ENCODE results near the gene HYKK. TPM values are rescaled to one million over a fixed set of nuclear protein-coding genes. Genes with fewer than 3 reads are reported as not detected.

HYKK gene
- total RNA-seq, 1 experiment from 2014 or later, result 19.8 TPM

DNA sequence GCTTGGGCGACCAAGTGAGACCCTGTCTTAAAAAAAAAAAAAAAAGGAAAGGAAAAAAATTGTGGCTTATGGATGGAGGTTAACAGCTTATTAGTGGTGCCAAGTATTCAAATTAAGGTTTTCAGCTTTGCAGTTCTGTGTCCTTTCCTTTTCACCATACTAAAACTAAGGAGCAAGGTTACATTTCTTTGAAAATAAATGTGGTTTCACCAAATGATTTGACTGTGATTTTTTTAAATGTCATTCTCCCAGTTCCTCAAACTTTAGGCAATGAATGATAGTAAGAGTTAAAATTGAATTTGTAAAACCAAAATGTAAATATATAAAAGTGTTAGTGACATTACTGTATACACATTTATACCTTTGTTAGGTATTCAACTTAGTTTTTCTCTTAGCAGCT, 67.6 kb downstream of the HYKK start:
- ChIA-PET CTCF (no interaction called here), POLR2A (no interaction called here)
- no peak for ATAC-seq
- Histone ChIP-seq H3K4me1 (ENCODE audit: control insufficient read depth, insufficient read depth, low read length) (0 out of 2 replicates have a peak, but pooled peaks cover 4% of the 10 kb centered on the region), H3K27ac (ENCODE audit: low read length) (no peak overlapping the region), H3K4me3 (ENCODE audit: low read depth in 2 of 2, low read length in 2 of 2) (no peak overlapping the region), H3K27me3 (ENCODE audit: control insufficient read depth, insufficient read depth, low read length) (no peaks in the 10 kb centered on the region), H3K36me3 (ENCODE audit: control insufficient read depth, insufficient read depth, low read length) (no peaks in the 10 kb centered on the region), H3K9me3 (ENCODE audit: control insufficient read depth, insufficient read depth, low read depth, low read length) (no peaks in the 10 kb centered on the region)
- intact Hi-C loops (cut with micrococcal nuclease; ENCODE audit: unreplicated experiment), result no loop called here
- BruUV-seq (replicated peaks), result no TSS peak
- in situ Hi-C loops (cut with HindIII; ENCODE audit: low pct_unique_long_range_greater_than_20kb, low sequenced_read_pairs), result no loop called here
- TF ChIP-seq, protein P1, sequence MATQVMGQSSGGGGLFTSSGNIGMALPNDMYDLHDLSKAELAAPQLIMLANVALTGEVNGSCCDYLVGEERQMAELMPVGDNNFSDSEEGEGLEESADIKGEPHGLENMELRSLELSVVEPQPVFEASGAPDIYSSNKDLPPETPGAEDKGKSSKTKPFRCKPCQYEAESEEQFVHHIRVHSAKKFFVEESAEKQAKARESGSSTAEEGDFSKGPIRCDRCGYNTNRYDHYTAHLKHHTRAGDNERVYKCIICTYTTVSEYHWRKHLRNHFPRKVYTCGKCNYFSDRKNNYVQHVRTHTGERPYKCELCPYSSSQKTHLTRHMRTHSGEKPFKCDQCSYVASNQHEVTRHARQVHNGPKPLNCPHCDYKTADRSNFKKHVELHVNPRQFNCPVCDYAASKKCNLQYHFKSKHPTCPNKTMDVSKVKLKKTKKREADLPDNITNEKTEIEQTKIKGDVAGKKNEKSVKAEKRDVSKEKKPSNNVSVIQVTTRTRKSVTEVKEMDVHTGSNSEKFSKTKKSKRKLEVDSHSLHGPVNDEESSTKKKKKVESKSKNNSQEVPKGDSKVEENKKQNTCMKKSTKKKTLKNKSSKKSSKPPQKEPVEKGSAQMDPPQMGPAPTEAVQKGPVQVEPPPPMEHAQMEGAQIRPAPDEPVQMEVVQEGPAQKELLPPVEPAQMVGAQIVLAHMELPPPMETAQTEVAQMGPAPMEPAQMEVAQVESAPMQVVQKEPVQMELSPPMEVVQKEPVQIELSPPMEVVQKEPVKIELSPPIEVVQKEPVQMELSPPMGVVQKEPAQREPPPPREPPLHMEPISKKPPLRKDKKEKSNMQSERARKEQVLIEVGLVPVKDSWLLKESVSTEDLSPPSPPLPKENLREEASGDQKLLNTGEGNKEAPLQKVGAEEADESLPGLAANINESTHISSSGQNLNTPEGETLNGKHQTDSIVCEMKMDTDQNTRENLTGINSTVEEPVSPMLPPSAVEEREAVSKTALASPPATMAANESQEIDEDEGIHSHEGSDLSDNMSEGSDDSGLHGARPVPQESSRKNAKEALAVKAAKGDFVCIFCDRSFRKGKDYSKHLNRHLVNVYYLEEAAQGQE (IDR thresholded peaks at IDR 0.05; ENCODE audit: insufficient read depth in 1 of 2, low read depth in 2 of 2, low read length in 1 of 2), result no peak
- no peak for TF ChIP-seq POLR2AphosphoS5 (IDR thresholded peaks at IDR 0.05; ENCODE audit: low read depth, low read length)
- TF ChIP-seq TCF7L2 (IDR thresholded peaks at IDR 0.05; ENCODE audit: low read depth, low read length), result no peak
- TF ChIP-seq SIN3A (IDR thresholded peaks at IDR 0.05; ENCODE audit: borderline replicate concordance, insufficient read depth, low read depth, low read length), result no peak
- TF ChIP-seq, protein P2, sequence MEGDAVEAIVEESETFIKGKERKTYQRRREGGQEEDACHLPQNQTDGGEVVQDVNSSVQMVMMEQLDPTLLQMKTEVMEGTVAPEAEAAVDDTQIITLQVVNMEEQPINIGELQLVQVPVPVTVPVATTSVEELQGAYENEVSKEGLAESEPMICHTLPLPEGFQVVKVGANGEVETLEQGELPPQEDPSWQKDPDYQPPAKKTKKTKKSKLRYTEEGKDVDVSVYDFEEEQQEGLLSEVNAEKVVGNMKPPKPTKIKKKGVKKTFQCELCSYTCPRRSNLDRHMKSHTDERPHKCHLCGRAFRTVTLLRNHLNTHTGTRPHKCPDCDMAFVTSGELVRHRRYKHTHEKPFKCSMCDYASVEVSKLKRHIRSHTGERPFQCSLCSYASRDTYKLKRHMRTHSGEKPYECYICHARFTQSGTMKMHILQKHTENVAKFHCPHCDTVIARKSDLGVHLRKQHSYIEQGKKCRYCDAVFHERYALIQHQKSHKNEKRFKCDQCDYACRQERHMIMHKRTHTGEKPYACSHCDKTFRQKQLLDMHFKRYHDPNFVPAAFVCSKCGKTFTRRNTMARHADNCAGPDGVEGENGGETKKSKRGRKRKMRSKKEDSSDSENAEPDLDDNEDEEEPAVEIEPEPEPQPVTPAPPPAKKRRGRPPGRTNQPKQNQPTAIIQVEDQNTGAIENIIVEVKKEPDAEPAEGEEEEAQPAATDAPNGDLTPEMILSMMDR (IDR thresholded peaks at IDR 0.05), result no peak
- no peak for DNase-seq (ENCODE audit: low read depth, low spot score)

Other genes starting within 250 kb of the HYKK start
- gene DNAJA4, start 243.0 kb upstream of the HYKK start, total RNA-seq (2021; ENCODE audit: unreplicated experiment), result 11.1 TPM
- gene SKIC8, start 208.0 kb upstream of the HYKK start, total RNA-seq (2021; ENCODE audit: unreplicated experiment), result 66.3 TPM
- 6.7 TPM for gene CRABP1, start 167.2 kb upstream of the HYKK start, total RNA-seq (2021; ENCODE audit: unreplicated experiment)
- 71.7 TPM for gene IREB2, start 69.4 kb upstream of the HYKK start, total RNA-seq (2021; ENCODE audit: unreplicated experiment)
- 303 TPM for gene PSMA4, start 32.9 kb downstream of the HYKK start, total RNA-seq (2021; ENCODE audit: unreplicated experiment)
- gene CHRNA5, start 57.9 kb downstream of the HYKK start, total RNA-seq (2021; ENCODE audit: unreplicated experiment), result 52.4 TPM
- 0.31 TPM for gene CHRNA3, start 113.4 kb downstream of the HYKK start, total RNA-seq (2021; ENCODE audit: unreplicated experiment)
- not detected for gene CHRNB4, start 133.6 kb downstream of the HYKK start, total RNA-seq (2021; ENCODE audit: unreplicated experiment)

All from Panc1 (cell line).